Daoy (cell line): ENCODE results near the gene SMCO1. TPM values are rescaled to one million over a fixed set of nuclear protein-coding genes. Genes with fewer than 3 reads are reported as not detected.
A peak's percentile ranks its signal among the peaks of the same experiment; 100 is the strongest.
"Not testable (repeated sequence)": the region's sequence is repeated elsewhere in the genome, so short reads cannot be mapped to it uniquely, and the experiment has no call there.

Source experiments
- DNase-seq: peaks from one replicate; pipeline ENCODE4 v3.0.0-alpha.2; 2015; ENCODE audit warnings: low read depth
- total RNA-seq: library from RNA; depleted of rRNA; stranded (reverse); fragments of >200 nt; shearing (Covaris generic); gene quantifications from 2 replicates; pipeline ENCODE4 v1.2.3, GENCODE V29; 2014

Gene SMCO1
- total RNA-seq, 1 experiment from 2014 or later: not detected

- not testable (repeated sequence) for DNase-seq
These were observed 6.1 kb upstream of the SMCO1 start for GRCh38 chr3:196521291-196521690.

- DNase-seq: no peak
These were observed 4.6 kb upstream of the SMCO1 start for GRCh38 chr3:196519718-196520082.

- peak; percentile 84 for DNase-seq
These were observed 4.0 kb upstream of the SMCO1 start for GRCh38 chr3:196518966-196519717.

GRCh38 chr3:196517919-196518318 is 2.8 kb upstream of the SMCO1 start:
- DNase-seq: no peak

- DNase-seq: no peak
These were observed 2.1 kb upstream of the SMCO1 start for GRCh38 chr3:196517162-196517800.

- DNase-seq: no peak
These were observed 813 bp downstream of the SMCO1 start for GRCh38 chr3:196514350-196514716.

- peak; percentile 60 for DNase-seq
These were observed 1.3 kb downstream of the SMCO1 start for GRCh38 chr3:196513697-196514349.

- not testable (repeated sequence) for DNase-seq
These were observed 3.3 kb downstream of the SMCO1 start for GRCh38 chr3:196511646-196512425.

- not testable (repeated sequence) for DNase-seq
These were observed 4.0 kb downstream of the SMCO1 start for GRCh38 chr3:196511108-196511507.

GRCh38 chr3:196506687-196507086 is 8.5 kb downstream of the SMCO1 start:
- DNase-seq: no peak

- no peak for DNase-seq
These were observed 10.6 kb downstream of the SMCO1 start for GRCh38 chr3:196504556-196504955.

GRCh38 chr3:196504077-196504398 is 11.1 kb downstream of the SMCO1 start:
- DNase-seq: not testable (repeated sequence)

GRCh38 chr3:196503196-196504076 is 11.7 kb downstream of the SMCO1 start, which contains the start of gene RNF168:
Gene RNF168 (minus strand): TSS chr3:196503768. CDS start chr3:196503173, 595 bp downstream.
- peak; percentile 98 for DNase-seq

GRCh38 chr3:196502775-196503195 is 12.4 kb downstream of the SMCO1 start:
- peak; percentile 90 for DNase-seq

- peak; percentile 57 for DNase-seq
These were observed 13.7 kb downstream of the SMCO1 start for GRCh38 chr3:196501316-196502044.

- peak; percentile 15 for DNase-seq
These were observed 15.2 kb downstream of the SMCO1 start for GRCh38 chr3:196499807-196500524.

GRCh38 chr3:196499061-196499460 is 16.1 kb downstream of the SMCO1 start:
- peak; percentile 75 for DNase-seq

GRCh38 chr3:196498297-196498696 is 16.8 kb downstream of the SMCO1 start:
- DNase-seq: no peak

- no peak for DNase-seq
These were observed 19.0 kb downstream of the SMCO1 start for GRCh38 chr3:196496183-196496582.

GRCh38 chr3:196493292-196493691 is 21.9 kb downstream of the SMCO1 start:
- DNase-seq: no peak
